Gastroesophageal sphincter (tissue), 3 donors: Measurements from ENCODE around the gene OLA1.

Experiments used
- CTCF ChIP-seq, 4 experiments: fragments of 200-600 bp in 2 of 4; fragments of 450-650 bp in 2 of 4; sonication (generic) in 1 of 4; IDR thresholded peaks; one replicate each; pipeline ENCODE4 v1.5.1; 2017 to 2019; ENCODE audit warnings: antibody characterized with exemption in 4 of 4, mild to moderate bottlenecking in 2 of 4, moderate library complexity in 2 of 4
- POLR2A ChIP-seq, 2 donors: fragments of 450-650 bp; IDR thresholded peaks; one replicate each; pipeline ENCODE4 v1.6.1; 2017; ENCODE audit warnings: antibody characterized with exemption in 2 of 2, mild to moderate bottlenecking in 2 of 2, moderate library complexity in 1 of 2

GRCh38 chr2:174184504-174184903 is 63.8 kb downstream of the OLA1 start:
- TF ChIP-seq CTCF (IDR thresholded peaks at IDR 0.05) (no peak), POLR2A (IDR thresholded peaks at IDR 0.05) (no peak)
